RWPE2 (cell line): ENCODE measurements around the gene NUP210.

Experiments
- ATAC-seq: fragments of 200-7000 bp; cut with Tn5 transposase; 3 replicates; pipeline ENCODE4 v1.9.1; 2021; ENCODE audit warnings: low read depth
- DNase-seq: peaks from one replicate; pipeline ENCODE4 v3.0.0-alpha.2; 2020; ENCODE audit warnings: low spot score
- H3K27ac ChIP-seq: fragments of 450-650 bp; 2 replicates; pipeline ENCODE4 v1.5.1; 2017; ENCODE audit warnings: mild to moderate bottlenecking; ENCODE audit not compliant: poor library complexity, severe bottlenecking
- H3K27me3 ChIP-seq: fragments of 250-450 bp; sonication (Bioruptor Pico); 2 replicates; pipeline ENCODE4 v1.5.1; 2021; ENCODE audit warnings: mild to moderate bottlenecking, moderate library complexity; ENCODE audit not compliant: insufficient read depth, poor library complexity, severe bottlenecking
- H3K36me3 ChIP-seq: fragments of 250-450 bp; sonication (Bioruptor Pico); 2 replicates; pipeline ENCODE4 v1.5.1; 2020; ENCODE audit warnings: low read depth, mild to moderate bottlenecking, moderate library complexity
- H3K4me1 ChIP-seq: fragments of 250-450 bp; sonication (Bioruptor Pico); 2 replicates; pipeline ENCODE4 v1.5.1; 2021; ENCODE audit warnings: mild to moderate bottlenecking, moderate library complexity; ENCODE audit not compliant: insufficient read depth, poor library complexity, severe bottlenecking
- H3K4me3 ChIP-seq: fragments of 250-450 bp; sonication (Bioruptor Pico); 2 replicates; pipeline ENCODE4 v1.5.1; 2021; ENCODE audit warnings: mild to moderate bottlenecking, moderate library complexity; ENCODE audit not compliant: severe bottlenecking
- H3K9me3 ChIP-seq: fragments of 250-450 bp; sonication (Bioruptor Pico); 2 replicates; pipeline ENCODE4 v1.5.1; 2021; ENCODE audit warnings: mild to moderate bottlenecking, moderate library complexity; ENCODE audit not compliant: severe bottlenecking
- CTCF ChIP-seq: fragments of 450-650 bp; IDR thresholded peaks from one replicate; pipeline ENCODE4 v1.5.1; 2017; ENCODE audit warnings: mild to moderate bottlenecking, moderate library complexity; ENCODE audit not compliant: poor library complexity, severe bottlenecking

NUP210 gene

GRCh38 chr3:13352621-13353131 is 67.4 kb downstream of the NUP210 start:
- ATAC-seq (peak; percentile 46; the same call in 1 of the 3 replicates), DNase-seq (no peak)
- no peak overlapping the region for H3K4me3 ChIP-seq
- no peaks in the 10 kb centered on the region for H3K36me3 ChIP-seq
- no peak for TF ChIP-seq CTCF
- H3K27ac ChIP-seq = no peak overlapping the region
- no peaks in the 10 kb centered on the region for H3K27me3 ChIP-seq
- H3K4me1 ChIP-seq = no peaks in the 10 kb centered on the region
- H3K9me3 ChIP-seq = peaks cover 3% of the 10 kb centered on the region

- Histone ChIP-seq H3K4me1 (no peaks in the 10 kb centered on the region), H3K27ac (no peak overlapping the region), H3K9me3 (peaks cover 3% of the 10 kb centered on the region), H3K4me3 (no peak overlapping the region), H3K36me3 (no peaks in the 10 kb centered on the region), H3K27me3 (no peaks in the 10 kb centered on the region)
- no peak for TF ChIP-seq CTCF
- ATAC-seq (no peak), DNase-seq (no peak)
Observed at GRCh38 chr3:13349823-13350222, 70.3 kb downstream of the NUP210 start.

GRCh38 chr3:13348661-13349396 is 71.3 kb downstream of the NUP210 start:
- H3K4me3 ChIP-seq = no peak overlapping the region
- H3K27me3 ChIP-seq = no peaks in the 10 kb centered on the region
- TF ChIP-seq CTCF = no peak
- no peaks in the 10 kb centered on the region for H3K36me3 ChIP-seq
- no peak for ATAC-seq
- peaks cover 3% of the 10 kb centered on the region for H3K9me3 ChIP-seq
- H3K4me1 ChIP-seq = no peaks in the 10 kb centered on the region
- no peak for DNase-seq
- H3K27ac ChIP-seq = no peak overlapping the region

GRCh38 chr3:13348100-13348499 is 72.0 kb downstream of the NUP210 start:
- no peak for ATAC-seq
- Histone ChIP-seq H3K36me3 (no peaks in the 10 kb centered on the region), H3K27ac (no peak overlapping the region), H3K27me3 (no peaks in the 10 kb centered on the region), H3K4me1 (no peaks in the 10 kb centered on the region), H3K9me3 (peaks cover 3% of the 10 kb centered on the region), H3K4me3 (no peak overlapping the region)
- TF ChIP-seq CTCF = no peak
- DNase-seq = no peak

- H3K27ac ChIP-seq = no peak overlapping the region
- H3K9me3 ChIP-seq = peaks cover 3% of the 10 kb centered on the region
- DNase-seq (no peak), ATAC-seq (no peak)
- H3K36me3 ChIP-seq = no peaks in the 10 kb centered on the region
- H3K4me3 ChIP-seq = no peak overlapping the region
- no peaks in the 10 kb centered on the region for H3K27me3 ChIP-seq
- no peaks in the 10 kb centered on the region for H3K4me1 ChIP-seq
- TF ChIP-seq CTCF = no peak
Observed at GRCh38 chr3:13347390-13347950, 72.7 kb downstream of the NUP210 start.
